HG03066 (cell line): ENCODE data around the gene MAP4K4.

ENCODE experiments used
- ATAC-seq: cut with Tn5 transposase; IDR thresholded peaks from one replicate; pipeline ENCODE4 v1.9.1; 2021; ENCODE audit warnings: low read depth; ENCODE audit not compliant: unreplicated experiment

The MAP4K4 gene

GRCh38 chr2:101782427-101782792 lies 84.9 kb downstream of the MAP4K4 start:
- ATAC-seq: no peak

- ATAC-seq: no peak
Measured at GRCh38 chr2:101787097-101787496, 89.6 kb downstream of the MAP4K4 start.

GRCh38 chr2:101788565-101788964 lies 91.1 kb downstream of the MAP4K4 start:
- ATAC-seq: no peak

GRCh38 chr2:101788995-101789970 lies 91.8 kb downstream of the MAP4K4 start:
- no peak for ATAC-seq

- no peak for ATAC-seq
Measured at GRCh38 chr2:101790416-101790815, 92.9 kb downstream of the MAP4K4 start.

- no peak for ATAC-seq
Measured at GRCh38 chr2:101790857-101791256, 93.3 kb downstream of the MAP4K4 start.

GRCh38 chr2:101792208-101792607 lies 94.7 kb downstream of the MAP4K4 start:
- no peak for ATAC-seq

GRCh38 chr2:101793277-101793969 lies 95.9 kb downstream of the MAP4K4 start:
- ATAC-seq: no peak

GRCh38 chr2:101794141-101794540 lies 96.6 kb downstream of the MAP4K4 start:
- no peak for ATAC-seq

GRCh38 chr2:101795033-101795432 lies 97.5 kb downstream of the MAP4K4 start:
- ATAC-seq: no peak

- no peak for ATAC-seq
Measured at GRCh38 chr2:101796825-101797600, 99.5 kb downstream of the MAP4K4 start.

GRCh38 chr2:101801496-101801895 lies 104.0 kb downstream of the MAP4K4 start:
- ATAC-seq: no peak

- ATAC-seq: no peak
Measured at GRCh38 chr2:101802329-101802728, 104.8 kb downstream of the MAP4K4 start.

GRCh38 chr2:101803128-101803527 lies 105.6 kb downstream of the MAP4K4 start:
- no peak for ATAC-seq

- ATAC-seq: no peak
Measured at GRCh38 chr2:101803945-101804696, 106.6 kb downstream of the MAP4K4 start.

GRCh38 chr2:101805152-101806088 lies 107.9 kb downstream of the MAP4K4 start:
- no peak for ATAC-seq

- ATAC-seq: no peak
Measured at GRCh38 chr2:101806123-101806522, 108.6 kb downstream of the MAP4K4 start.

- ATAC-seq: peak; percentile 46
Measured at GRCh38 chr2:101806701-101807100, 109.2 kb downstream of the MAP4K4 start.

GRCh38 chr2:101807242-101807641 lies 109.7 kb downstream of the MAP4K4 start:
- no peak for ATAC-seq
